Panc1 (cell line): Measurements from ENCODE around the gene ZNF865. TPM values are rescaled to one million over a fixed set of nuclear protein-coding genes. Genes with fewer than 3 reads are reported as not detected.

Source experiments
- ATAC-seq: fragments of 200-7000 bp; cut with Tn5 transposase; 2 replicates; pipeline ENCODE4 v1.9.1; 2020; ENCODE audit warnings: mild to moderate bottlenecking, moderate library complexity
- BruUV-seq: library from RNA; stranded (reverse); fragments of 400-500 nt; replicated peaks from 2 replicates; lab custom pipeline; 2021; lab: Mats Ljungman, UMichigan
- CTCF ChIA-PET: fragments of 300-600 bp; sonication (Branson Sonifier 250); formaldehyde crosslinking; loops from one replicate; lab custom pipeline; 2022; ENCODE audit warnings: antibody characterized with exemption; lab: Charles Lee
- POLR2A ChIA-PET: fragments of 300-600 bp; sonication (Branson Sonifier 250); formaldehyde crosslinking; loops from one replicate; lab custom pipeline; 2022; ENCODE audit warnings: antibody characterized with exemption; lab: Charles Lee
- DNase-seq: peaks from one replicate; pipeline ENCODE4 v3.0.0-alpha.2; 2010; ENCODE audit warnings: low read depth, low spot score
- H3K27ac ChIP-seq: 2 replicates; pipeline ENCODE4 v1.5.1; 2011; ENCODE audit warnings: mild to moderate bottlenecking, low read length, inconsistent platforms
- H3K27me3 ChIP-seq: fragments of 200-500 bp; sonication (Bioruptor generic); 2 replicates; pipeline ENCODE4 v1.6.0; 2014; ENCODE audit warnings: low read length, inconsistent platforms; ENCODE audit not compliant: control insufficient read depth, insufficient read depth
- H3K36me3 ChIP-seq: fragments of 200-500 bp; sonication (Bioruptor generic); 2 replicates; pipeline ENCODE4 v1.5.1; 2014; ENCODE audit warnings: inconsistent platforms, mild to moderate bottlenecking, low read length, moderate library complexity; ENCODE audit not compliant: control insufficient read depth, insufficient read depth
- H3K4me1 ChIP-seq: 2 replicates; pipeline ENCODE4 v1.5.1; 2011; ENCODE audit warnings: inconsistent platforms, mild to moderate bottlenecking, low read length, moderate library complexity; ENCODE audit not compliant: control insufficient read depth, insufficient read depth
- H3K4me3 ChIP-seq, 2 experiments: 2 replicates each; pipeline ENCODE4 v1.5.1; 2011 to 2012; ENCODE audit warnings: low read depth in 2 of 2, low read length in 2 of 2, mild to moderate bottlenecking in 2 of 2, inconsistent platforms in 1 of 2, moderate library complexity in 1 of 2
- H3K9me3 ChIP-seq: fragments of 200-500 bp; sonication (Bioruptor generic); 2 replicates; pipeline ENCODE4 v1.5.1; 2014; ENCODE audit warnings: low read depth, mild to moderate bottlenecking, inconsistent platforms, low read length, moderate library complexity; ENCODE audit not compliant: control insufficient read depth, insufficient read depth
- CTCF ChIP-seq: fragments of 450-650 bp; IDR thresholded peaks from 2 replicates; pipeline ENCODE4 v1.5.1; 2017; ENCODE audit warnings: mild to moderate bottlenecking
- POLR2AphosphoS5 ChIP-seq: IDR thresholded peaks from 2 replicates; pipeline ENCODE4 v1.6.1; 2012; ENCODE audit warnings: mild to moderate bottlenecking, low read depth, low read length, moderate library complexity
- REST ChIP-seq, 2 experiments: IDR thresholded peaks; 2 replicates each; pipeline ENCODE4 v1.6.1; 2011 to 2012; ENCODE audit warnings: low read depth in 2 of 2, control low read depth in 1 of 2, low read length in 1 of 2, mild to moderate bottlenecking in 1 of 2, moderate library complexity in 1 of 2; ENCODE audit not compliant: insufficient read depth in 1 of 2
- SIN3A ChIP-seq: IDR thresholded peaks from 2 replicates; pipeline ENCODE4 v1.6.1; 2012; ENCODE audit warnings: low read depth, mild to moderate bottlenecking, low read length, moderate library complexity, borderline replicate concordance; ENCODE audit not compliant: insufficient read depth
- TCF7L2 ChIP-seq: IDR thresholded peaks from 2 replicates; pipeline ENCODE4 v1.6.1; 2011; ENCODE audit warnings: mild to moderate bottlenecking, low read depth, low read length, inconsistent platforms
- in situ Hi-C: cut with HindIII; loops from 2 replicates; pipeline ENCODE4 v1.10.0; 2016; ENCODE audit warnings: low sequenced_read_pairs, low pct_unique_long_range_greater_than_20kb
- intact Hi-C: fragments of 100-400 bp; cut with micrococcal nuclease; formaldehyde crosslinking; loops from one replicate; pipeline ENCODE4 v1.10.0; 2022; ENCODE audit not compliant: unreplicated experiment
- total RNA-seq: library from RNA; stranded (reverse); gene quantifications from one replicate; pipeline ENCODE4 v1.2.1, GENCODE V29; 2021; ENCODE audit not compliant: unreplicated experiment

The ZNF865 gene
- total RNA-seq, 1 experiment from 2014 or later: 25.6 TPM

DNA sequence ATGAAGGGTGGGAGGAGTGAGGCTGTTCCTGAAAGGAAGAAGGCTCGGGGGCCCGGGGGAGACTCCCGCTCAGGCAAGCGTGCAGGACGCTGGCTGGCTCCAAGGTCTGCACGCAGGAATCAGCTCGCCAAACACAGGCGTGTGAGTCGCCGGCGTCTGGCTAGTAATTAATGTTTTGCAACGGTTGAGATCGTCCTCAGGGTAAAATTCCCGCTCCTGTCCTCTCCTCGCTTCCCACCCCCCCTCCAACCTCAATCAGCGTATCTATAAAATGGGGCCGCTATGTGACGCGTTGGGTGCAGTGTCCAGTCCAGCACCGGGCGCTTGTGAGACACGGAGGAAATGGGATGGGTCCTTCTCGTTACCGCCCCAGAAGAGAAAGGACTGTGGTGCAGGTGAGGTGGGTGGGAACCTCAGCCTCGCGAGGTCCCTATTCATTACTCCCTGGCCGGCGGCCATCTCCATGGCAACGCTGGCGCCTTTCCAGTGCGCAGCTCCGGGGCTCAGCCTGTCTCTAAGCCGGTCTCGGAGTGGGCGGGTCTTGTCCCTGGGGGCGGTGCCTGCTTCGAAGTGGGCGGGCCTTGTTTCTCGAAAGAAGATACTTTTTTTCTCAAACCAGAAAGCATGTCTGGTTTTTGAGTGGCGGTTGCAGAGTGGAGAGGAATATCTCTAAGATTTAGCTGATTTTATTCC, 18.3 kb upstream of the ZNF865 start:
- Histone ChIP-seq H3K27ac (peak overlapping the region; percentile 52), H3K4me3 (peak overlapping the region; percentile 51 to 79), H3K4me1 (peaks cover 12% of the 10 kb centered on the region), H3K9me3 (no peaks in the 10 kb centered on the region), H3K36me3 (no peaks in the 10 kb centered on the region), H3K27me3 (no peaks in the 10 kb centered on the region)
- POLR2A ChIA-PET: interaction anchor here (0.5 kb wide), 1 partner anchor 118 kb away, joined by 4 read pairs; no protein-coding TSS in a partner anchor
- in situ Hi-C loops: no loop called here
- intact Hi-C loops: no loop called here
- DNase-seq: peak; percentile 67
- 0 out of 2 replicates have a peak, but pooled peaks have one; percentile 23 for TF ChIP-seq TCF7L2
- TF ChIP-seq SIN3A: 0 out of 2 replicates have a peak, but pooled peaks have one; percentile 37
- 0 out of 4 replicates have a peak, but pooled peaks of 1 of the 2 experiments have one; percentile 29 for TF ChIP-seq REST (IDR thresholded peaks at IDR 0.05; ENCODE audit: insufficient read depth in 1 of 2, low read depth in 2 of 2, low read length in 1 of 2)
- TF ChIP-seq CTCF: no peak
- TF ChIP-seq POLR2AphosphoS5: peak; percentile 54; the same call in 1 of the 2 replicates
- CTCF ChIA-PET: interaction anchor here (0.6 kb wide), 1 partner anchor 81 kb away, joined by 3 read pairs; no protein-coding TSS in a partner anchor
- ATAC-seq: peak; percentile 91
- BruUV-seq: no TSS peak

DNA sequence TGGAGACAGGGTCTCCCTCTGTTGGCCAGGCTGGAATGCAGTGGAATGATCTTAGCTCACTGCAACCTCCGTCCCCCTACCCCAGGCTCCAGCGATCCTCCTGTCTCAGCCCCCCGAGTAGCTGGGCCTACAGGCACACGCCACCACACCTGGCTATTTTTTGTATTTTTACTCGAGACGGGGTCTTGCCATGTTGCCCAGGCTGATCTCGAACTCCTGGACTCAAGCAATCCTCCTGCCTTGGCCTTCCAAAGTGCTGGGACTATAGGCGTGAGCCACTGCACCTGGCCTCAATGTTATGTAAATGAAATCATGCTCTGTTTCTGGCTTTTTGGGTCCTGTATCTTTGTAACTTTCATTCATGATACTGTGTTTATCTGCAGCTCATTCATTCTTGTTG, 16.7 kb upstream of the ZNF865 start:
- H3K27me3 ChIP-seq: no peaks in the 10 kb centered on the region
- intact Hi-C loops: no loop called here
- no peaks in the 10 kb centered on the region for H3K36me3 ChIP-seq
- H3K27ac ChIP-seq: no peak overlapping the region
- TF ChIP-seq TCF7L2 (no peak), POLR2AphosphoS5 (no peak), REST (IDR thresholded peaks at IDR 0.05; ENCODE audit: insufficient read depth in 1 of 2, low read depth in 2 of 2, low read length in 1 of 2) (no peak), CTCF (no peak), SIN3A (no peak)
- ChIA-PET POLR2A (no interaction called here), CTCF (no interaction called here)
- H3K4me1 ChIP-seq: peaks cover 10% of the 10 kb centered on the region
- H3K9me3 ChIP-seq: no peaks in the 10 kb centered on the region
- no peak for ATAC-seq
- no peak overlapping the region for H3K4me3 ChIP-seq
- no peak for DNase-seq
- BruUV-seq: no TSS peak
- in situ Hi-C loops: no loop called here
